Aorta (tissue), 5 donors: ENCODE data around the gene OTC. TPM values are rescaled to one million over a fixed set of nuclear protein-coding genes. Genes with fewer than 3 reads are reported as not detected.

Experiments used
- ATAC-seq: fragments of 200-7000 bp; cut with Tn5 transposase; one replicate; pipeline ENCODE4 v1.9.1; 2022; ENCODE audit warnings: moderate library complexity; ENCODE audit not compliant: low FRiP score
- DNase-seq, 2 donors: peaks; one replicate each; pipeline ENCODE4 v3.0.0-alpha.2; 2020
- H3K27ac ChIP-seq, 2 donors: one replicate each; pipeline ENCODE4 v1.5.1; 2013; ENCODE audit warnings: low read length in 2 of 2, mild to moderate bottlenecking in 2 of 2, moderate library complexity in 2 of 2, control low read depth in 1 of 2, inconsistent platforms in 1 of 2, low read depth in 1 of 2
- H3K27me3 ChIP-seq, 2 donors: one replicate each; pipeline ENCODE4 v1.6.1; 2013; ENCODE audit warnings: control low read depth in 1 of 2, low read length in 1 of 2, mild to moderate bottlenecking in 1 of 2, moderate library complexity in 1 of 2; ENCODE audit not compliant: insufficient read depth in 2 of 2, control insufficient read depth in 1 of 2
- H3K36me3 ChIP-seq, 2 donors: one replicate each; pipeline ENCODE4 v1.6.1; 2013; ENCODE audit warnings: control low read depth in 1 of 2, low read length in 1 of 2, mild to moderate bottlenecking in 1 of 2; ENCODE audit not compliant: insufficient read depth in 2 of 2, control insufficient read depth in 1 of 2
- H3K4me1 ChIP-seq, 2 donors: one replicate each; pipeline ENCODE4 v1.6.1; 2013; ENCODE audit warnings: low read length in 2 of 2, control low read depth in 1 of 2, mild to moderate bottlenecking in 1 of 2, moderate library complexity in 1 of 2; ENCODE audit not compliant: insufficient read depth in 2 of 2, control insufficient read depth in 1 of 2
- H3K4me3 ChIP-seq, 2 donors: one replicate each; pipeline ENCODE4 v1.5.1; 2013; ENCODE audit warnings: low read length in 2 of 2, control low read depth in 1 of 2, mild to moderate bottlenecking in 1 of 2
- H3K9me3 ChIP-seq: one replicate; pipeline ENCODE4 v1.6.1; 2013; ENCODE audit warnings: mild to moderate bottlenecking, low read length; ENCODE audit not compliant: control insufficient read depth
- WGBS, 2 donors: extraction: QIAGEN DNeasy Blood & Tissue Kit; methylation state at CpG; one replicate each; pipeline ENCODE4 v1.1.7; 2013; 5-methylcytosine and 5-hydroxymethylcytosine counted together
- intact Hi-C, 2 donors: fragments of 100-400 bp; cut with DNase I; formaldehyde crosslinking; loops; one replicate each; pipeline versions ENCODE4 v1.14.2 to v1.15.0; 2022
- polyA plus RNA-seq, 2 donors: library from polyadenylated mRNA; stranded (reverse); fragments of 200-250 nt; gene quantifications; one replicate each; pipeline ENCODE4 v1.2.3, GENCODE V29; 2013
- total RNA-seq, 2 donors: library from RNA; stranded (reverse); fragmentation: NEBNext Ultra II Directional; extraction: Animal tissue kit (Norgen Biotek cat#: 25700); gene quantifications; one replicate each; pipeline ENCODE4 v1.2.1, GENCODE V29; 2021
- donor health status: healthy with polysubstance abuse.
- donor health status: Bipolar disorder and iron deficiency.
- donor health status: DM: no; HTN: no; CAD: no.
- donor health status: DM: no; HTN: no; CAD: no.
- donor health status: DM: yes; HTN: yes; CAD: no.

Gene OTC
- total and polyA plus RNA-seq, 4 donors: 0.23 to 29.6 (median 2.4) TPM

GRCh38 chrX:38403834-38404233 is 51.4 kb downstream of the OTC start:
- no peaks in the 10 kb centered on the region for H3K36me3 ChIP-seq
- DNase-seq (no peak), ATAC-seq (no peak)
- WGBS, 2 donors: 87 to 99% methylated on average over 1 of the region's 1 CpG
- intact Hi-C loops: no loop called here
- no peaks in the 10 kb centered on the region for H3K4me1 ChIP-seq
- no peaks in the 10 kb centered on the region for H3K27me3 ChIP-seq
- H3K27ac ChIP-seq: no peak overlapping the region
- H3K9me3 ChIP-seq: no peaks in the 10 kb centered on the region
- H3K4me3 ChIP-seq: no peak overlapping the region

GRCh38 chrX:38407126-38407525 is 54.7 kb downstream of the OTC start:
- intact Hi-C loops: no loop called here
- no peaks in the 10 kb centered on the region for H3K27me3 ChIP-seq
- WGBS, 2 donors: 40 to 66% methylated on average over 4 of the region's 4 CpGs
- H3K4me1 ChIP-seq: no peaks in the 10 kb centered on the region
- DNase-seq (no peak), ATAC-seq (no peak)
- no peaks in the 10 kb centered on the region for H3K9me3 ChIP-seq
- H3K4me3 ChIP-seq: no peak overlapping the region
- no peaks in the 10 kb centered on the region for H3K36me3 ChIP-seq
- H3K27ac ChIP-seq: no peak overlapping the region

- H3K4me3 ChIP-seq: no peak overlapping the region
- ATAC-seq (no peak), DNase-seq (no peak)
- no peaks in the 10 kb centered on the region for H3K9me3 ChIP-seq
- H3K36me3 ChIP-seq: no peaks in the 10 kb centered on the region
- H3K4me1 ChIP-seq: no peaks in the 10 kb centered on the region
- no peaks in the 10 kb centered on the region for H3K27me3 ChIP-seq
- intact Hi-C loops: no loop called here
- no peak overlapping the region for H3K27ac ChIP-seq
Measured at GRCh38 chrX:38409289-38409688, 56.9 kb downstream of the OTC start.

GRCh38 chrX:38426785-38427184 is 74.4 kb downstream of the OTC start:
- Histone ChIP-seq H3K9me3 (no peaks in the 10 kb centered on the region), H3K4me3 (no peak overlapping the region), H3K36me3 (no peaks in the 10 kb centered on the region), H3K27me3 (no peaks in the 10 kb centered on the region), H3K27ac (no peak overlapping the region), H3K4me1 (no peaks in the 10 kb centered on the region)
- intact Hi-C loops: no loop called here
- ATAC-seq (no peak), DNase-seq (no peak)

- intact Hi-C loops: no loop called here
Measured at GRCh38 chrX:38431525-38431924, 79.1 kb downstream of the OTC start.

GRCh38 chrX:38435130-38435529 is 82.7 kb downstream of the OTC start:
- no peak overlapping the region for H3K4me3 ChIP-seq
- H3K27ac ChIP-seq: no peak overlapping the region
- intact Hi-C loops: no loop called here
- no peaks in the 10 kb centered on the region for H3K27me3 ChIP-seq
- H3K4me1 ChIP-seq: no peaks in the 10 kb centered on the region
- ATAC-seq: no peak
- WGBS, 2 donors: 59 to 86% methylated on average over 1 of the region's 1 CpG
- no peaks in the 10 kb centered on the region for H3K36me3 ChIP-seq
- H3K9me3 ChIP-seq: no peaks in the 10 kb centered on the region
- no peak for DNase-seq

More at GRCh38 chrX:38431525-38431924, 79.1 kb downstream of the OTC start:
- Histone ChIP-seq H3K4me3 (no peak overlapping the region), H3K27ac (no peak overlapping the region), H3K36me3 (no peaks in the 10 kb centered on the region), H3K4me1 (no peaks in the 10 kb centered on the region), H3K27me3 (no peaks in the 10 kb centered on the region), H3K9me3 (no peaks in the 10 kb centered on the region)
- WGBS, 2 donors: 74 to 89% methylated on average over 1 of the region's 1 CpG
- ATAC-seq (no peak), DNase-seq (no peak)

GRCh38 chrX:38437093-38437492 is 84.7 kb downstream of the OTC start:
- Histone ChIP-seq H3K27me3 (no peaks in the 10 kb centered on the region), H3K36me3 (no peaks in the 10 kb centered on the region), H3K9me3 (no peaks in the 10 kb centered on the region), H3K4me3 (no peak overlapping the region), H3K27ac (no peak overlapping the region), H3K4me1 (no peaks in the 10 kb centered on the region)
- WGBS, 2 donors: 63 to 76% methylated on average over 2 of the region's 2 CpGs
- intact Hi-C loops: no loop called here
- no peak for ATAC-seq
- DNase-seq: no peak

- intact Hi-C loops: no loop called here
- H3K9me3 ChIP-seq: no peaks in the 10 kb centered on the region
- 57 to 83% methylated on average over 5 of the region's 5 CpGs for WGBS, 2 donors
Measured at GRCh38 chrX:38438321-38438720, 85.9 kb downstream of the OTC start.

GRCh38 chrX:38452603-38453002 is 100.2 kb downstream of the OTC start:
- no peak for ATAC-seq
- no peak for DNase-seq

More at GRCh38 chrX:38438321-38438720, 85.9 kb downstream of the OTC start:
- no peak overlapping the region for H3K4me3 ChIP-seq
- no peaks in the 10 kb centered on the region for H3K4me1 ChIP-seq
- H3K27ac ChIP-seq: no peak overlapping the region
- H3K36me3 ChIP-seq: no peaks in the 10 kb centered on the region
- no peaks in the 10 kb centered on the region for H3K27me3 ChIP-seq
- DNase-seq: no peak
- ATAC-seq: no peak

More at GRCh38 chrX:38452603-38453002, 100.2 kb downstream of the OTC start:
- Histone ChIP-seq H3K9me3 (no peaks in the 10 kb centered on the region), H3K36me3 (no peaks in the 10 kb centered on the region), H3K27me3 (no peaks in the 10 kb centered on the region), H3K4me1 (no peaks in the 10 kb centered on the region), H3K27ac (no peak overlapping the region), H3K4me3 (no peak overlapping the region)
- intact Hi-C loops: no loop called here
